Tibial nerve (tissue), 4 donors: ENCODE data around the gene CAMK2B.

Experiments used
- CTCF ChIP-seq, 5 experiments: fragments of 200-600 bp in 3 of 5; fragments of 450-650 bp in 2 of 5; sonication (generic) in 3 of 5; IDR thresholded peaks; one replicate each; pipeline ENCODE4 v1.5.1; 2016 to 2019; ENCODE audit warnings: antibody characterized with exemption in 5 of 5, mild to moderate bottlenecking in 3 of 5, moderate library complexity in 2 of 5
- EP300 ChIP-seq, 2 donors: sonication (generic); formaldehyde crosslinking; IDR thresholded peaks; one replicate each; pipeline ENCODE4 v1.6.1; 2017; ENCODE audit warnings: antibody characterized with exemption in 2 of 2, mild to moderate bottlenecking in 1 of 2
- POLR2A ChIP-seq, 2 donors: fragments of 450-650 bp; IDR thresholded peaks; one replicate each; pipeline ENCODE4 v1.6.1; 2017; ENCODE audit warnings: antibody characterized with exemption in 2 of 2, mild to moderate bottlenecking in 2 of 2, moderate library complexity in 2 of 2

DNA sequence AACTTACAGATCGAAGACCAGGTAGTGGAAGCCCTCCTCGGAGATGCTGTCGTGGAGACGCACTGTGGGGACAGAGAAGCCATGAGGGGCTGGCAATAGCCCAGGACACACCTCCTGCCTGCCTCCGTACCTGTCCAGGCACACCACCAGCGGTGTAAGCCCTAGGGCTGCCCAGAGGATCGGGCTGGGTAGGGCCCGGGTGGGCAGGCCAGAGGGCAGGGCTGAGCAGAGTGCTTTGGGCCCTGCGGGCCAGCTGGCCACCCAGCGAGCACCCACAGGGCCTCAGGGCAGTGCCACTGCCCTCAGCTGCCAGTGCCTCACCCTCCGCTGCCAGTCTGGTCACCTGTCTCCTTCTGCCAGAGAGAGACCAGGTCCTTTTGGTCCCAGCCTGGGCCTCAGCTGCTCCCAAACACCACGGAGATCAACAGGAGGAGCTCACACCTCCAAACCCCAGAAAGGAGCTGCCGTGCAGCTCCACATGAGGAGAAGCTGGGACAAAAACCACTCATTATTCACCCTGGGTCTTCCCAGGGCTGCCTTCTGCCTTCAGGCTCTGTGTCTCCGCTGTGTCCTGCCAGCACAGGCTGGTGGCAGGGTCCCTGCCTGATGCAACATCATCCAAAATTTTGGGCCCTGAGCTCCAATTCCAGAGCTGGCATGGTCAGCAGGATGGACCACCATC lies 66.4 kb downstream of the CAMK2B start:
- no peak for TF ChIP-seq CTCF (IDR thresholded peaks at IDR 0.05)
- TF ChIP-seq POLR2A (IDR thresholded peaks at IDR 0.05), result no peak
- no peak for TF ChIP-seq EP300 (IDR thresholded peaks at IDR 0.05)
